Fibroblast of the aortic adventitia (primary cell): Measurements from ENCODE around the gene ARHGAP26. TPM values are rescaled to one million over a fixed set of nuclear protein-coding genes. Genes with fewer than 3 reads are reported as not detected.
"Not testable (repeated sequence)": the region's sequence is repeated elsewhere in the genome, so short reads cannot be mapped to it uniquely, and the experiment has no call there.

Source experiments
- DNase-seq: peaks from one replicate; pipeline ENCODE4 v3.0.0-alpha.2; 2010; ENCODE audit warnings: low read depth
- H3K4me3 ChIP-seq: 2 replicates; pipeline ENCODE4 v1.5.1; 2011; ENCODE audit warnings: low read depth, mild to moderate bottlenecking, control low read depth, low read length, moderate library complexity
- CTCF ChIP-seq: IDR thresholded peaks from 2 replicates; pipeline ENCODE4 v1.5.1; 2011; ENCODE audit warnings: mild to moderate bottlenecking, low read length, control low read depth, inconsistent platforms; ENCODE audit not compliant: insufficient read depth
- total RNA-seq: library from RNA; depleted of rRNA; stranded (reverse); fragments of >200 nt; gene quantifications from 2 replicates; pipeline ENCODE4 v1.2.3, GENCODE V29; 2012; ENCODE audit warnings: low replicate concordance

ARHGAP26 gene
- total RNA-seq, 1 donor: 9.0 TPM

- no peak for DNase-seq
- H3K4me3 ChIP-seq: no peak overlapping the region
- TF ChIP-seq CTCF: no peak
These were observed 176.6 kb downstream of the ARHGAP26 start for GRCh38 chr5:142946547-142947426.

DNA sequence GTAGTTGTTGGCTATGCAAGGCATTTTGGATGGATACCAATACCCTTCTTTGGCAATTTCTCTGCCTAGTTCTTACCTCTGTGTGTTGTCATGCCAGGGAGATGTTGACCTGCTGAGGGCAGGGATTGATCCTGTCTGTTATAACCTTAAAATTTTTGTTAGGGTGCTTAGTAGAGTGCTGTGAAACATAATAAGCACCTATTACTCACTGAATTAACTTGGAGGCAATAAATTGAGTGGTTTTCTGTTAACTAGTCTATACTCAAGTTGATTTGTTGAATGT lies 177.2 kb downstream of the ARHGAP26 start:
- no peak overlapping the region for H3K4me3 ChIP-seq
- DNase-seq: no peak
- TF ChIP-seq CTCF: no peak

- no peak overlapping the region for H3K4me3 ChIP-seq
- TF ChIP-seq CTCF: no peak
- no peak for DNase-seq
These were observed 182.1 kb downstream of the ARHGAP26 start for GRCh38 chr5:142952229-142952628.

GRCh38 chr5:142952871-142953270 lies 182.7 kb downstream of the ARHGAP26 start:
- DNase-seq, H3K4me3 ChIP-seq: not testable (repeated sequence)

- no peak for DNase-seq
- H3K4me3 ChIP-seq: no peak overlapping the region
- TF ChIP-seq CTCF: no peak
These were observed 184.3 kb downstream of the ARHGAP26 start for GRCh38 chr5:142954455-142954854.

DNA sequence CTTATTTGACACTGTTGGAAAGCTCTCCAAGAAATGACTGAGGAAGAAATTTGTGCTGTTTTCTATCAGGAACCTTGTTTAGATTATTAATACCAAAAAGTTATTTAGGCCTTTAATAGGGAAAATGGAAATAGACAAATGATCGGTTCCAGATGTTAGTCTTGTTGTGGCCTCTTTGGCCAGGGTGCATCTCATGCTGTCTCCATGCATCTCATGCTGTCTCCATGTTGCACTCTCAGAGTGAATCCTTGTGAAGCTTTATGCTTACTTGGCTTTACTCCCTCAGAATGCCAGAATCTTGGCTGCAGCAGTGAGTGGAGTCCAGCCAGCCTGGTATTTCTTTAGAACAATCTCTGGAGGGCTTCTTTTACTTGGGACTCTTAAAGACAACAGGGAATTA lies 185.5 kb downstream of the ARHGAP26 start:
- no peak for TF ChIP-seq CTCF
- H3K4me3 ChIP-seq: no peak overlapping the region
- peak; percentile 36 for DNase-seq

DNA sequence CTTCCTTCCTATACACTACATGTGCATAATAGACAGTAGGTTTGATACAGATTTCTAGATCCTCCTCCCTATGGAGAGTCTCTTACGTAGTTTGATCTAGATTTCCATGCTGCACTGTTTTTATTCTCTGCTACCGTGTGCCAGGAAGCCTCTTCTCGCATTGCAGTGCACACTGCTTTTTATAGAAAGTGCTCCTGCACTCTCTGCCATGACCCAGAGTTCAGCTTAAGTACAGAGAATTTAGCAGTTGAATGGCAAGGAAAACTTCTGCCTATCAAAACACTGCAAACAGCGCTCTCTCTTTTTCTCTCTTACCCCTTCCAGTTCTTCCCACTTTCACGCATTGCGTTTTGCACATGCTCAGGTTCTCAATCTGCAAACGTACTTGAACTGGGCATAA lies 187.4 kb downstream of the ARHGAP26 start:
- TF ChIP-seq CTCF: no peak
- no peak for DNase-seq

More for the DNA sequence above, 187.4 kb downstream of the ARHGAP26 start:
- no peak overlapping the region for H3K4me3 ChIP-seq
